HG03439 (cell line): ENCODE measurements around the gene SLF2.

ENCODE experiments used
- ATAC-seq: cut with Tn5 transposase; IDR thresholded peaks from one replicate; pipeline ENCODE4 v1.9.1; 2021; ENCODE audit warnings: mild to moderate bottlenecking, moderate library complexity; ENCODE audit not compliant: unreplicated experiment

SLF2 gene

GRCh38 chr10:100899171-100899570 lies 13.6 kb upstream of the SLF2 start:
- ATAC-seq, result no peak

- ATAC-seq, result no peak
Measured at GRCh38 chr10:100901051-100901450, 11.7 kb upstream of the SLF2 start.

- no peak for ATAC-seq
Measured at GRCh38 chr10:100902622-100903021, 10.1 kb upstream of the SLF2 start.

- ATAC-seq, result no peak
Measured at GRCh38 chr10:100904917-100905316, 7.8 kb upstream of the SLF2 start.

GRCh38 chr10:100907175-100907574 lies 5.6 kb upstream of the SLF2 start:
- no peak for ATAC-seq

- ATAC-seq, result no peak
Measured at GRCh38 chr10:100907773-100908363, 4.9 kb upstream of the SLF2 start.

GRCh38 chr10:100908378-100908777 lies 4.4 kb upstream of the SLF2 start:
- no peak for ATAC-seq

GRCh38 chr10:100909501-100910263 lies 3.1 kb upstream of the SLF2 start:
- no peak for ATAC-seq

GRCh38 chr10:100911472-100911871 lies 1.3 kb upstream of the SLF2 start:
- no peak for ATAC-seq

- ATAC-seq, result no peak
Measured at GRCh38 chr10:100912013-100912604, 654 bp upstream of the SLF2 start.

GRCh38 chr10:100913470-100913865 lies 705 bp downstream of the SLF2 start:
- ATAC-seq, result no peak

- ATAC-seq, result no peak
Measured at GRCh38 chr10:100917071-100917470, 4.3 kb downstream of the SLF2 start.

GRCh38 chr10:100923580-100923979 lies 10.8 kb downstream of the SLF2 start:
- ATAC-seq, result no peak

GRCh38 chr10:100927266-100927665 lies 14.5 kb downstream of the SLF2 start:
- no peak for ATAC-seq

GRCh38 chr10:100928039-100928438 lies 15.3 kb downstream of the SLF2 start:
- ATAC-seq, result no peak

- no peak for ATAC-seq
Measured at GRCh38 chr10:100930368-100930767, 17.6 kb downstream of the SLF2 start.

GRCh38 chr10:100934084-100934659 lies 21.4 kb downstream of the SLF2 start:
- ATAC-seq, result no peak

- no peak for ATAC-seq
Measured at GRCh38 chr10:100939763-100940344, 27.1 kb downstream of the SLF2 start.

GRCh38 chr10:100942229-100942628 lies 29.5 kb downstream of the SLF2 start:
- ATAC-seq, result no peak

- no peak for ATAC-seq
Measured at GRCh38 chr10:100943508-100943907, 30.7 kb downstream of the SLF2 start.

GRCh38 chr10:100945754-100946153 lies 33.0 kb downstream of the SLF2 start:
- no peak for ATAC-seq

- no peak for ATAC-seq
Measured at GRCh38 chr10:100948916-100949315, 36.2 kb downstream of the SLF2 start.
